SK-N-SH treated with all-trans-retinoic acid at 6 μM for 48 hours (cell line): ENCODE results near the gene DAGLB.

Source experiments
- ARNTL ChIP-seq: fragments of 450-650 bp; formaldehyde crosslinking; IDR thresholded peaks from 2 replicates; pipeline ENCODE4 v1.5.0; 2020; ENCODE audit warnings: low read depth, mild to moderate bottlenecking, moderate library complexity, borderline replicate concordance
- CREB5 ChIP-seq: fragments of 250-450 bp; sonication (Bioruptor Pico); IDR thresholded peaks from 2 replicates; pipeline ENCODE4 v1.5.1; 2020; ENCODE audit warnings: low read depth, mild to moderate bottlenecking, moderate library complexity
- ISL1 ChIP-seq: fragments of 250-450 bp; sonication (Bioruptor Pico); IDR thresholded peaks from 2 replicates; pipeline ENCODE4 v2.1.2; 2022; ENCODE audit warnings: mild to moderate bottlenecking, moderate library complexity
- OSR1 ChIP-seq: fragments of 250-450 bp; sonication (Bioruptor Pico); IDR thresholded peaks from 2 replicates; pipeline ENCODE4 v1.8.0; 2022; ENCODE audit warnings: moderate library complexity, mild to moderate bottlenecking, inconsistent platforms
- PATZ1 ChIP-seq: fragments of 250-450 bp; sonication (Bioruptor Pico); IDR thresholded peaks from 2 replicates; pipeline ENCODE4 v1.8.0; 2020; ENCODE audit warnings: mild to moderate bottlenecking, moderate library complexity, borderline replicate concordance
- ZNF70 ChIP-seq: fragments of 450-650 bp; formaldehyde crosslinking; IDR thresholded peaks from 2 replicates; pipeline ENCODE4 v1.5.0; 2020; ENCODE audit warnings: mild to moderate bottlenecking, moderate library complexity
- ZNF8 ChIP-seq: fragments of 450-650 bp; formaldehyde crosslinking; IDR thresholded peaks from 2 replicates; pipeline ENCODE4 v1.5.0; 2020; ENCODE audit warnings: mild to moderate bottlenecking, moderate library complexity

GRCh38 chr7:6387734-6388294 is 59.9 kb downstream of the DAGLB start:
- no peak for TF ChIP-seq OSR1 (CRISPR knock-in tag)
- no peak for TF ChIP-seq ISL1
- TF ChIP-seq CREB5 (CRISPR knock-in tag), result no peak
- no peak for TF ChIP-seq ZNF8 (CRISPR knock-in tag)
- no peak for TF ChIP-seq PATZ1 (CRISPR knock-in tag)
- no peak for TF ChIP-seq ARNTL (CRISPR knock-in tag)
- TF ChIP-seq ZNF70 (CRISPR knock-in tag), result no peak
